ENCODE results near the gene FAM114A1. TPM values are rescaled to one million over a fixed set of nuclear protein-coding genes. Genes with fewer than 3 reads are reported as not detected.
A peak's percentile ranks its signal among the peaks of the same experiment; 100 is the strongest.

Gene FAM114A1
- total and polyA plus RNA-seq, 12 donors = 8.0 to 35.5 (median 16.5) TPM

DNA sequence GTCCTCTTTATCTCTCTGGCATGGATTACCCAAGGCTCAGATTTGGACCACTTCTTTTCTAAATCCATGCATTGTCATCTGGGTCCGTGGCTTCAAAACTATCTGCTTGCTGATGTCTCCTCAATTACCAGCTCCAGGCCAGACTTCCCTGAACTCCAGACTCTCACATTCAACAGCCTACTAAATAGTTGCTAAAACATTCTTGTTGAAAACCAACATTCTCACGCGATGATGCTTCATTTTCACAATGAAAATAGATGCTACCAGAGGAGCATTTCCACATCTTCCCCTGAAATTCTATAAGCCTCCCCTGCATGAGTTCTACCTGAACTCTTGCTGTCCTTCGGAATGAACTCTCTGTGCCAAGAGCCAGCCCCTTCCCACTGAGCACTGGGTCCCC, 5.8 kb upstream of the FAM114A1 start:
- 81 to 88% methylated on average over 4 of the region's 4 CpGs for WGBS, 2 donors
- ATAC-seq = no peak
- intact Hi-C loops (cut with DNase I) = loop anchor here in 2 of 10 donors (1.0 to 10.0 kb wide), 2 partner anchors 42 to 97 kb away; no protein-coding TSS in a partner anchor
- TF ChIP-seq, protein P1, sequence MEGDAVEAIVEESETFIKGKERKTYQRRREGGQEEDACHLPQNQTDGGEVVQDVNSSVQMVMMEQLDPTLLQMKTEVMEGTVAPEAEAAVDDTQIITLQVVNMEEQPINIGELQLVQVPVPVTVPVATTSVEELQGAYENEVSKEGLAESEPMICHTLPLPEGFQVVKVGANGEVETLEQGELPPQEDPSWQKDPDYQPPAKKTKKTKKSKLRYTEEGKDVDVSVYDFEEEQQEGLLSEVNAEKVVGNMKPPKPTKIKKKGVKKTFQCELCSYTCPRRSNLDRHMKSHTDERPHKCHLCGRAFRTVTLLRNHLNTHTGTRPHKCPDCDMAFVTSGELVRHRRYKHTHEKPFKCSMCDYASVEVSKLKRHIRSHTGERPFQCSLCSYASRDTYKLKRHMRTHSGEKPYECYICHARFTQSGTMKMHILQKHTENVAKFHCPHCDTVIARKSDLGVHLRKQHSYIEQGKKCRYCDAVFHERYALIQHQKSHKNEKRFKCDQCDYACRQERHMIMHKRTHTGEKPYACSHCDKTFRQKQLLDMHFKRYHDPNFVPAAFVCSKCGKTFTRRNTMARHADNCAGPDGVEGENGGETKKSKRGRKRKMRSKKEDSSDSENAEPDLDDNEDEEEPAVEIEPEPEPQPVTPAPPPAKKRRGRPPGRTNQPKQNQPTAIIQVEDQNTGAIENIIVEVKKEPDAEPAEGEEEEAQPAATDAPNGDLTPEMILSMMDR (IDR thresholded peaks at IDR 0.05) = no peak
- DNase-seq = no peak
- H3K9me3 ChIP-seq = no peaks in the 10 kb centered on the region
- no peak overlapping the region for H3K27ac ChIP-seq
- H3K4me1 ChIP-seq = peaks cover 0 to 21% (median 0%) of the 10 kb centered on the region in 9 donors
- no peaks in the 10 kb centered on the region for H3K36me3 ChIP-seq
- H3K4me3 ChIP-seq = no peak overlapping the region
- no peaks in the 10 kb centered on the region for H3K27me3 ChIP-seq

DNA sequence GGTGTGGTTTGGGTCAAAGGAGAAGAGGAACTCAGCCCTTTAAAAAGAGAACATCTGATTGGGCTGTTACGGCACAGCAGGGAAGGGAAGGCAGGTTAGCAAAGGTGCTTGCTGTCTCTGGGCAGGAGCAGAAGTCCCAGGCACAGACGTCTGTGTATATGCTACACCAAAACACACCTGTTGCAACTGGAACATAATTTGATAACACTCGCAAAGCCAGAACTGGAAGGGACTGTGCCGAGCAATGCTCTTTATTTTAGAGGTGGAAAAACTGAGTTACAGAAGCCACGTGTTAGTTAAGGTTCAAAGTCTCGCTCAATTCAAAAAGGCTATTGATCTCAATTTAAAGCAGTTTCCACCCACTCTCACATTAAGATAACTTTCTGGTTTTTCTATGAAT, 2.2 kb upstream of the FAM114A1 start:
- Histone ChIP-seq H3K27me3 (no peaks in the 10 kb centered on the region), H3K9me3 (no peaks in the 10 kb centered on the region), H3K4me1 (peaks cover 0 to 32% (median 21%) of the 10 kb centered on the region in 9 donors), H3K36me3 (peaks cover 0 to 8% (median 0%) of the 10 kb centered on the region in 9 donors), H3K4me3 (no peak overlapping the region), H3K27ac (no peak overlapping the region)
- WGBS, 2 donors = 80 to 85% methylated on average over 6 of the region's 6 CpGs
- intact Hi-C loops (cut with DNase I) = loop anchor here in 1 of 10 donors (10.0 kb wide), 1 partner anchor 101 kb away; no protein-coding TSS in a partner anchor
- no peak for ATAC-seq
- TF ChIP-seq, protein P1 (IDR thresholded peaks at IDR 0.05) = no peak
- no peak for DNase-seq

DNA sequence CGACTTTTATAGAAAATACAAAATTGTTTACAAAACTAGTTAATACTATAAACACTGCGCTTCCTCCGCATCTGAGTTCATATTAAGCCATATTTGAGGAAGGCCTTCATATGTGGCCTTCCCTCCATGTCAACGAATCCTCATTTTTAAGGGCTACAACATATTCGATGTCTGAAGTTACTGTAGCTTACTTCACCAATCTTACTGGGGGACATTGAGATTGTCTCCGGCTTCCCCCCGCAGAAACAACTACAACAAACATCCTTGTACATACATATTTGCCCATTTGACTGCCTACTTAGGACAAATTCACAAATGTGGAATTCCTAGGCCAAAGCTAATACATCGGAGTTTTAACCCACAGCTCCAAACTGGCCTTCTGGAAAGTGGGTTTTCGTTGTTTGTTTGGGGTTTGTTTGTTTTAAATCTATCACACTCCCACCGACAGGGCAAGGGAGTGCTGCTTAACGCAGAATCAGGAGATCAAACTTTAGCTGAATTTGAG, 581 bp upstream of the FAM114A1 start:
- 51 to 52% methylated on average over 11 of the region's 11 CpGs for WGBS, 2 donors
- Histone ChIP-seq H3K27me3 (no peaks in the 10 kb centered on the region), H3K4me1 (peaks cover 0 to 40% (median 21%) of the 10 kb centered on the region in 9 donors), H3K4me3 (peak overlapping the region; percentile 29 to 96 (median 89)), H3K27ac (peak overlapping the region; percentile 57 to 96 (median 93)), H3K36me3 (peaks cover 0 to 23% (median 5%) of the 10 kb centered on the region in 9 donors), H3K9me3 (no peaks in the 10 kb centered on the region)
- DNase-seq = no peak
- intact Hi-C loops (cut with DNase I) = loop anchor here in 1 of 10 donors (10.0 kb wide), 1 partner anchor 102 kb away; no protein-coding TSS in a partner anchor
- TF ChIP-seq, protein P1 (IDR thresholded peaks at IDR 0.05) = no peak
- no peak for ATAC-seq

DNA sequence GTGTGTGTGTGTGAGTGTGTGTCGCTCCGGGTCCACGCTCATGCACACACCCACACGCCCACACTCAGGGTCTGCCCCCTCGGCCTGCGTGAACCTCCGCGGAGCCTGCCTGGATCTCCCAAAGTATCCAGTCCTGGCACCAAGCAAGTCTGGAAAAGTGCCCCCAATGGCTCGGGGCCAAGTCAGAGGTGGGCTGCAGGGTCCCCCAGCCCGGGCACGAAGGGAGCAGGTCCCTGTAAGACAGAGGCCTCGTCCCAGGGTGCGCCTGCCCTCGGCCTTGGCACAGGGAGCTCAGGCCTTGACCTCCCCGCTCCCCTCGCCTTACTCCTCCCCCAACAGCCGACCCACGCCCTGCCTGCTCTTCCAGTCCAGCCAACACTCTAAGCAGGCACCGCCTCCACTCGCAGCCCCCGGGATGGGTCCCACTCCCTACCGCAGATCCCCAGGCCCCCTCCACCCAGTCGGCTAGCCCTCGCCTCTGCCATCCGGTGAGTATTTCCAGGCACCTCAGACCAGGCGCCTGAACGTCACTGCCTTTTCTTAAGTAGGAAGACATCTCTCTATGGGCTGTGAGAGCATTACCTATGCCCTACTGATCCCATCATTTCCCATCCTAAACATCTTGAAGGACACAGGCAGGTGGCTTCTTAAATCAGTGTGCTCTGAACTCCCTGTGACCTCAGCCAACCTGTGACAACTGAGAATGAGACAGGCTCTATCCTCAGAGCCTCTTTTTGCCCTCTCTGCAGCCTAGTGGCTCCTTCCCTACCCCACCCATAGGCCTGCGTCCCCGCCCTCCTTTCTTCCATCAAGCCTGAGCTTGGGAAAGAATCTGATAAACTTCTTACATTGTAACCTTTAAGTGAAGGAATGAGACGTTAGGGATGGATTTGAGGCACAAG, 704 bp downstream of the FAM114A1 start:
- Histone ChIP-seq H3K4me3 (peak overlapping the region; percentile 66 to 96 (median 90)), H3K27ac (peak overlapping the region; percentile 81 to 96 (median 93)), H3K36me3 (peaks cover 0 to 36% (median 8%) of the 10 kb centered on the region in 9 donors), H3K27me3 (no peaks in the 10 kb centered on the region), H3K4me1 (peaks cover 0 to 42% (median 21%) of the 10 kb centered on the region in 9 donors), H3K9me3 (no peaks in the 10 kb centered on the region)
- intact Hi-C loops (cut with DNase I) = loop anchor here in 1 of 10 donors (10.0 kb wide), 1 partner anchor 104 kb away; no protein-coding TSS in a partner anchor
- WGBS, 2 donors = 8 to 13% methylated on average over 30 of the region's 30 CpGs
- peak; percentile 44 to 57 for DNase-seq
- TF ChIP-seq, protein P1 (IDR thresholded peaks at IDR 0.05) = no peak
- ATAC-seq = peak; percentile 35 to 78 (median 64)
